Caco-2 (cell line): ENCODE measurements around the gene SDHAF3. TPM values are rescaled to one million over a fixed set of nuclear protein-coding genes. Genes with fewer than 3 reads are reported as not detected.
A peak's percentile ranks its signal among the peaks of the same experiment; 100 is the strongest.
"Not testable (repeated sequence)": the region's sequence is repeated elsewhere in the genome, so short reads cannot be mapped to it uniquely, and the experiment has no call there.

ENCODE experiments used
- BruUV-seq: library from RNA; stranded (reverse); fragments of 400-500 nt; replicated peaks from 2 replicates; lab custom pipeline; 2021; lab: Mats Ljungman, UMichigan
- CTCF ChIA-PET: fragments of 300-600 bp; sonication (Branson Sonifier 250); formaldehyde crosslinking; loops from one replicate; lab custom pipeline; 2022; ENCODE audit warnings: antibody characterized with exemption; lab: Charles Lee
- POLR2A ChIA-PET: fragments of 300-600 bp; sonication (Branson Sonifier 250); formaldehyde crosslinking; loops from one replicate; lab custom pipeline; 2022; ENCODE audit warnings: antibody characterized with exemption; lab: Charles Lee
- DNase-seq, 2 experiments: peaks; one replicate each; pipeline versions ENCODE4 v3.0.0 to v3.0.0-alpha.2; 2020 to 2022
- H3K27me3 ChIP-seq: replicated peaks from 2 replicates; pipeline ENCODE4 v1.6.0; 2011; ENCODE audit warnings: low read length; ENCODE audit not compliant: control insufficient read depth, insufficient read depth
- H3K36me3 ChIP-seq: 2 replicates; pipeline ENCODE4 v1.5.1; 2011; ENCODE audit warnings: low read length; ENCODE audit not compliant: control insufficient read depth, insufficient read depth
- H3K4me1 ChIP-seq: fragments of 250-450 bp; sonication (Bioruptor Pico); 2 replicates; pipeline ENCODE4 v1.5.1; 2020; ENCODE audit warnings: mild to moderate bottlenecking
- H3K4me3 ChIP-seq: 2 replicates; pipeline ENCODE4 v1.5.1; 2011; ENCODE audit warnings: low read depth, mild to moderate bottlenecking, control low read depth, low read length
- H3K9me3 ChIP-seq: fragments of 250-450 bp; sonication (Bioruptor Pico); 2 replicates; pipeline ENCODE4 v1.5.1; 2020; ENCODE audit warnings: mild to moderate bottlenecking, moderate library complexity
- H3K27ac Mint-ChIP-seq: one replicate; pipeline ENCODE4 v1.8.0; 2022; ENCODE audit warnings: mixed read lengths; ENCODE audit not compliant: unreplicated experiment
- H3K27me3 Mint-ChIP-seq: one replicate; pipeline ENCODE4 v1.8.0; 2022; ENCODE audit warnings: mixed read lengths; ENCODE audit not compliant: insufficient read depth, unreplicated experiment
- H3K36me3 Mint-ChIP-seq: one replicate; pipeline ENCODE4 v1.8.0; 2022; ENCODE audit warnings: mild to moderate bottlenecking, mixed read lengths; ENCODE audit not compliant: insufficient read depth, unreplicated experiment
- H3K4me1 Mint-ChIP-seq: one replicate; pipeline ENCODE4 v1.8.0; 2022; ENCODE audit warnings: low read depth, mixed read lengths; ENCODE audit not compliant: unreplicated experiment
- H3K4me3 Mint-ChIP-seq: one replicate; pipeline ENCODE4 v1.8.0; 2022; ENCODE audit warnings: mild to moderate bottlenecking, moderate library complexity, mixed read lengths; ENCODE audit not compliant: unreplicated experiment
- H3K9me3 Mint-ChIP-seq: one replicate; pipeline ENCODE4 v1.8.0; 2022; ENCODE audit warnings: mixed read lengths; ENCODE audit not compliant: unreplicated experiment
- intact Hi-C: fragments of 100-400 bp; cut with micrococcal nuclease; formaldehyde crosslinking; loops from one replicate; pipeline ENCODE4 v1.10.0; 2022; ENCODE audit not compliant: unreplicated experiment
- total RNA-seq: library from RNA; stranded (reverse); gene quantifications from 2 replicates; pipeline ENCODE4 v1.2.3, GENCODE V29; 2022
- TF ChIP-seq, protein P1 (sequence below), 2 experiments: fragments of 200-600 bp in 1 of 2; IDR thresholded peaks; 1 replicate in 1 of 2; 2 replicates in 1 of 2; pipeline versions ENCODE4 v1.5.1 to v1.8.0; 2011 to 2022; ENCODE audit warnings: antibody characterized with exemption in 1 of 2, control low read depth in 1 of 2, inconsistent platforms in 1 of 2, low read depth in 1 of 2, low read length in 1 of 2, mild to moderate bottlenecking in 1 of 2, moderate library complexity in 1 of 2; ENCODE audit not compliant: insufficient read depth in 1 of 2, severe bottlenecking in 1 of 2, unreplicated experiment in 1 of 2

The SDHAF3 gene
- total RNA-seq, 1 experiment from 2014 or later: 13.1 TPM

DNA sequence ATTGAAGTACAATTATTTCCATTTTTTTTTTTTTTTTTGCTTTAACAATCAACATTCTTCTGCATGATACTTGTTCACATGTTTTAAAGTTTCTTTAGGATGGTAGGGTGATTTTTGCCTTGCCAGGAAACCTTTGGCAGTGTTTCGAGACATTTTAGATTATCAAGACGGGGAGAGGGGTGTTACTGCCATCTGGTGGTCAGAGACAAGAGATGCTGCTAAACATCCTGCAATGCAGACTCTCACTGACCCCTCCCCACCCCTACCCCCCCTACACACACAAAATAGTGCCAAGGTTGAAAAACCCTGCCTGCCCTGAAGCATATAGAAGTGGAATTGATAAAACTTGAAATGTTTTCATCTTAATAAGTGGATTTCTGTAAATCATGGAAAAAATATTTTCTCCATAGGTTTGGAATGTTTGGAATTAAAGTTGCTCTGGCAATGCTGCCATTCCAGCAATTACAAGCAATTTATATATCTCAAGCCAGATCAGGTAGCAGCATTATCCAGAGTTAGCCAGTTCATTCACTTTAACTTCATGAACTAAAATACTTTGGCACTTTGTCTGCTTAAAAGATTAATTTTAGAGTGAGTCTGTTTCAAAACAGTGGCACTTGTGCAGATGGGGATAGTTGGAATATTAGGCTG lies 62.1 kb downstream of the SDHAF3 start:
- Histone ChIP-seq H3K36me3 (no peaks in the 10 kb centered on the region), H3K4me1 (no peaks in the 10 kb centered on the region), H3K9me3 (no peaks in the 10 kb centered on the region), H3K27me3 (no peaks in the 10 kb centered on the region), H3K4me3 (no peak overlapping the region)
- DNase-seq: peak; percentile 53 to 63
- TF ChIP-seq, protein P1, sequence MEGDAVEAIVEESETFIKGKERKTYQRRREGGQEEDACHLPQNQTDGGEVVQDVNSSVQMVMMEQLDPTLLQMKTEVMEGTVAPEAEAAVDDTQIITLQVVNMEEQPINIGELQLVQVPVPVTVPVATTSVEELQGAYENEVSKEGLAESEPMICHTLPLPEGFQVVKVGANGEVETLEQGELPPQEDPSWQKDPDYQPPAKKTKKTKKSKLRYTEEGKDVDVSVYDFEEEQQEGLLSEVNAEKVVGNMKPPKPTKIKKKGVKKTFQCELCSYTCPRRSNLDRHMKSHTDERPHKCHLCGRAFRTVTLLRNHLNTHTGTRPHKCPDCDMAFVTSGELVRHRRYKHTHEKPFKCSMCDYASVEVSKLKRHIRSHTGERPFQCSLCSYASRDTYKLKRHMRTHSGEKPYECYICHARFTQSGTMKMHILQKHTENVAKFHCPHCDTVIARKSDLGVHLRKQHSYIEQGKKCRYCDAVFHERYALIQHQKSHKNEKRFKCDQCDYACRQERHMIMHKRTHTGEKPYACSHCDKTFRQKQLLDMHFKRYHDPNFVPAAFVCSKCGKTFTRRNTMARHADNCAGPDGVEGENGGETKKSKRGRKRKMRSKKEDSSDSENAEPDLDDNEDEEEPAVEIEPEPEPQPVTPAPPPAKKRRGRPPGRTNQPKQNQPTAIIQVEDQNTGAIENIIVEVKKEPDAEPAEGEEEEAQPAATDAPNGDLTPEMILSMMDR (IDR thresholded peaks at IDR 0.05; ENCODE audit: insufficient read depth in 1 of 2, low read depth in 1 of 2, low read length in 1 of 2, severe bottlenecking in 1 of 2, unreplicated experiment in 1 of 2): peak; percentile 84 to 86
- intact Hi-C loops: loop anchor here (2.0 kb wide), 2 partner anchors 35 to 75 kb away; no protein-coding TSS in a partner anchor
- Mint-ChIP-seq H3K27ac (no peak overlapping the region), H3K4me3 (no peak overlapping the region), H3K9me3 (no peaks in the 10 kb centered on the region), H3K4me1 (no peaks in the 10 kb centered on the region), H3K27me3 (no peaks in the 10 kb centered on the region), H3K36me3 (peaks cover 10% of the 10 kb centered on the region)
- CTCF ChIA-PET: interaction anchor here (0.6 to 1.0 kb wide), 3 partner anchors 35 to 104 kb away, joined by 4 to 5 read pairs (median 5); no protein-coding TSS in a partner anchor
- no TSS peak for BruUV-seq
- POLR2A ChIA-PET: no interaction called here

DNA sequence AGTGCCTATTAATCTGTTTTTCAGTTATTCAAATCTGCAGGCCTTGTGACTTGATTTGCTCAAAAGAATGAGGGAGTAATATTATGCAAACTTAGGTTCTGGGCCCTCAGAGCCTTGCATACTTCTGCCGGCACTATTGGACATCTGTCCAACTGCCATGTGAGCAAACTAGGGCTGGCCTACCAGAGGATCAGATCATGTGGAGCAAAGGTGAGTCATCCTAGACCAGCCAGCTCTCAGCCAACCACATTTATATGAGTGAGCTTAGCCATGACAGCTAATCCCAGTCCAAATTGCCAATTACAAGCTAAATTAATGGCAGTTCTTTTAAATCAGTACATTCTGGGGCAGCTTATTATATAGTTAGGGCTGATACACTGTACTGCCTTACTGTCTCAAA lies 69.6 kb downstream of the SDHAF3 start:
- Histone ChIP-seq H3K27me3 (no peaks in the 10 kb centered on the region), H3K9me3 (0 out of 2 replicates have a peak, but pooled peaks cover 3% of the 10 kb centered on the region), H3K36me3 (no peaks in the 10 kb centered on the region), H3K4me3 (no peak overlapping the region), H3K4me1 (no peaks in the 10 kb centered on the region)
- H3K9me3 Mint-ChIP-seq: peaks cover 7% of the 10 kb centered on the region
- BruUV-seq: no TSS peak
- DNase-seq: no peak
- H3K36me3 Mint-ChIP-seq: peaks cover 9% of the 10 kb centered on the region
- intact Hi-C loops: no loop called here
- H3K4me3 Mint-ChIP-seq: no peak overlapping the region
- CTCF ChIA-PET: no interaction called here
- no peaks in the 10 kb centered on the region for H3K4me1 Mint-ChIP-seq
- no peak overlapping the region for H3K27ac Mint-ChIP-seq
- POLR2A ChIA-PET: no interaction called here
- TF ChIP-seq, protein P1 (IDR thresholded peaks at IDR 0.05; ENCODE audit: insufficient read depth in 1 of 2, low read depth in 1 of 2, low read length in 1 of 2, severe bottlenecking in 1 of 2, unreplicated experiment in 1 of 2): no peak
- no peaks in the 10 kb centered on the region for H3K27me3 Mint-ChIP-seq

DNA sequence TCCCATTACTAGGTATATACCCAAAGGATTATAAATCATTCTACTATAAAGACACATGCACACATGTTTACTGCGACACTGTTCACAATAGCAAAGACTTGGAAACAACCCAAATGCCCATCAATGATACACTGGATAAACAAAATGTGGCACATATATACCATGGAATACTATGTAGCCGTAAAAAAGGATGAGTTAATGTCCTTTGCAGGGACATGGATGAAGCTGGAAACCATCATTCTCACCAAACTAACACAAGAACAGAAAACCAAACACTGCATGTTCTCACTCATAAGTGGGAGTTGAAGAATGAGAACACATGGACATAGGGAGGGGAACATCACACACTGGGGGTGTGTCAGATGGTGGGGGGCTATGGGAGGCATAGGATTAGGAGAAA lies 78.7 kb downstream of the SDHAF3 start:
- H3K4me1 ChIP-seq, H3K27me3 ChIP-seq, H3K9me3 ChIP-seq, intact Hi-C loops, H3K27me3 Mint-ChIP-seq, H3K4me3 ChIP-seq, H3K36me3 Mint-ChIP-seq, POLR2A ChIA-PET, CTCF ChIA-PET, DNase-seq, H3K9me3 Mint-ChIP-seq, H3K27ac Mint-ChIP-seq, BruUV-seq, H3K4me3 Mint-ChIP-seq, H3K36me3 ChIP-seq, H3K4me1 Mint-ChIP-seq: not testable (repeated sequence)
